Muscle of arm (tissue), 12 donors: ENCODE results near the gene PLXDC2. TPM values are rescaled to one million over a fixed set of nuclear protein-coding genes. Genes with fewer than 3 reads are reported as not detected.

ENCODE experiments used
- DNase-seq: peaks from one replicate; pipeline ENCODE4 v3.0.0-alpha.2; 2013
- polyA plus RNA-seq, 12 donors: library from polyadenylated mRNA; unstranded; fragments of 120-200 nt; gene quantifications; one replicate each; pipeline ENCODE4 v1.2.1, GENCODE V29; 2013; ENCODE audit not compliant: insufficient read length in 12 of 12

Gene PLXDC2
- polyA plus RNA-seq, 12 donors, result 25.6 to 76.8 (median 42.6) TPM

- DNase-seq, result no peak
These were observed 90.0 kb downstream of the PLXDC2 start for GRCh38 chr10:19906108-19906791.

- DNase-seq, result no peak
These were observed 92.9 kb downstream of the PLXDC2 start for GRCh38 chr10:19908991-19909696.

GRCh38 chr10:19911886-19912285 is 95.7 kb downstream of the PLXDC2 start:
- DNase-seq, result no peak

GRCh38 chr10:19913987-19914386 is 97.8 kb downstream of the PLXDC2 start:
- no peak for DNase-seq

- no peak for DNase-seq
These were observed 98.9 kb downstream of the PLXDC2 start for GRCh38 chr10:19915125-19915524.

- no peak for DNase-seq
These were observed 99.6 kb downstream of the PLXDC2 start for GRCh38 chr10:19915816-19916215.

GRCh38 chr10:19917751-19918478 is 101.7 kb downstream of the PLXDC2 start:
- DNase-seq, result no peak

- DNase-seq, result no peak
These were observed 102.6 kb downstream of the PLXDC2 start for GRCh38 chr10:19918794-19919193.

GRCh38 chr10:19919671-19920070 is 103.4 kb downstream of the PLXDC2 start:
- DNase-seq, result no peak

- no peak for DNase-seq
These were observed 104.0 kb downstream of the PLXDC2 start for GRCh38 chr10:19920075-19920726.

- DNase-seq, result peak; percentile 74
These were observed 105.3 kb downstream of the PLXDC2 start for GRCh38 chr10:19921300-19922140.

- peak; percentile 60 for DNase-seq
These were observed 106.2 kb downstream of the PLXDC2 start for GRCh38 chr10:19922236-19922963.

GRCh38 chr10:19925064-19925463 is 108.8 kb downstream of the PLXDC2 start:
- DNase-seq, result no peak

- no peak for DNase-seq
These were observed 112.7 kb downstream of the PLXDC2 start for GRCh38 chr10:19928936-19929335.

GRCh38 chr10:19929506-19930140 is 113.4 kb downstream of the PLXDC2 start:
- no peak for DNase-seq

GRCh38 chr10:19930936-19931893 is 115.0 kb downstream of the PLXDC2 start:
- DNase-seq, result peak; percentile 88

- DNase-seq, result no peak
These were observed 115.8 kb downstream of the PLXDC2 start for GRCh38 chr10:19931894-19932590.

GRCh38 chr10:19932806-19933371 is 116.7 kb downstream of the PLXDC2 start:
- DNase-seq, result no peak
